NCI-H2081 treated with DMSO at 0.1 percent for 48 hours (cell line): Measurements from ENCODE around the gene RAB24.

Source experiments
- DNase-seq: peaks from one replicate; lab custom pipeline; 2025; lab: John Stamatoyannopoulos, UW

The RAB24 gene

DNA sequence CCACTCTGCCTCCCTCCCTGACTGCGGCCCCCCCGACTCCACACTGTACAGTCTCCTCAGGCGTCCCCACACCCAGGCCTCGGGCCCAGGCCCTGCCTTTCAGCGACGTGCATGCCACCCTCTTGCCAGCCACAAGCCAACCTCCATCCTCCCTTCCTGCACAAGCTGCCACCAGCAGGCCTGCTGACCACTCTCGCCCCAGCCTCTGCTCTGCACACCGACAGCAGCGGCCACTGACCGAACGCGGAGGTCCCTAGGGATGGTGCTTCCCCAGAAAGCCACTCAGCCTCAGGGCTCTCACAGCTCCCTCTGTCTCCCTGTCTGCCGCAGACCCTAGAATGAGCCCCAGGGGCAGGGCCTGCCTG lies 29.4 kb upstream of the RAB24 start:
- no peak for DNase-seq

DNA sequence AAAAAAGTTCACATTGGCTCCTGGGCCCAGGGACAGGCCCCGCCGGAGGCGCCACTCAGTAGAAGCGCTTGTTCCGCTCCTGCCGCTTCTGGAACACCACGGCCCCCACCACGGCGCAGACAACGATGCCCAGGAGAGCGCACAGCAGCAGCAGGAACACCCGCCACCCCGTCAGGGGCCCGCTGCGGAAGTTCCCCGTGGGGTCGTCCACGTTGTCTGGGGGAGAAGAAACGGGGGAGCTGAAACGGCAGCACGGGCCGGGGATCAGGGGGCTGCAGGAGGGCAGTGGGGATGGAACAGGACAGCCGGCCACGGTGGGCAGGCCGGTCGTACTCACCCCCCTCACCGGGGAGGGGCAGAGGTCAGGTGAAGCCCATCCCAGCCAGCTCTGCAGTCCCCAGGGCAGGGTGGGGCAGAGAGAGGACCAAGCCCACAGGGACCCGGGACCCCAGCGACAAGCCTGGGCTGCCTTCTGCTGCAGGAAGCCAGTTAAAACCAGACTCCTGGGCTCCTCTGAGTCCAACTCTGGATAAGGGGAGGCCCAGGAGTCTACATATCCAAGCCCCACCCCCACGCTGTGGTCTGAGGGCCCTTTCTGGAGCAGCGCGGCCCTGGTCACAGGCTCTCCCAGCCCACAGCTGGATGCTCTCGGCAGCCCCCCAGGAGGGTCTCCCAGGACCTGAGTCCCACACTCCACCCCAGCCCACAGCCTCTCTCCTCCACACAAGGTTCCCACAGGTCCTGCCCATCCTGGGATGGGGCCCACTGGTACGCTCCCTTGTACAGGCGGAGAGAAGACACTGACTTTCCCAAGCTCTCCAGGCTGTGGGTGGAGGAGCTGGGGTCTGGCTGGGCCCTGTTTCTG lies 28.7 kb upstream of the RAB24 start:
- no peak for DNase-seq

DNA sequence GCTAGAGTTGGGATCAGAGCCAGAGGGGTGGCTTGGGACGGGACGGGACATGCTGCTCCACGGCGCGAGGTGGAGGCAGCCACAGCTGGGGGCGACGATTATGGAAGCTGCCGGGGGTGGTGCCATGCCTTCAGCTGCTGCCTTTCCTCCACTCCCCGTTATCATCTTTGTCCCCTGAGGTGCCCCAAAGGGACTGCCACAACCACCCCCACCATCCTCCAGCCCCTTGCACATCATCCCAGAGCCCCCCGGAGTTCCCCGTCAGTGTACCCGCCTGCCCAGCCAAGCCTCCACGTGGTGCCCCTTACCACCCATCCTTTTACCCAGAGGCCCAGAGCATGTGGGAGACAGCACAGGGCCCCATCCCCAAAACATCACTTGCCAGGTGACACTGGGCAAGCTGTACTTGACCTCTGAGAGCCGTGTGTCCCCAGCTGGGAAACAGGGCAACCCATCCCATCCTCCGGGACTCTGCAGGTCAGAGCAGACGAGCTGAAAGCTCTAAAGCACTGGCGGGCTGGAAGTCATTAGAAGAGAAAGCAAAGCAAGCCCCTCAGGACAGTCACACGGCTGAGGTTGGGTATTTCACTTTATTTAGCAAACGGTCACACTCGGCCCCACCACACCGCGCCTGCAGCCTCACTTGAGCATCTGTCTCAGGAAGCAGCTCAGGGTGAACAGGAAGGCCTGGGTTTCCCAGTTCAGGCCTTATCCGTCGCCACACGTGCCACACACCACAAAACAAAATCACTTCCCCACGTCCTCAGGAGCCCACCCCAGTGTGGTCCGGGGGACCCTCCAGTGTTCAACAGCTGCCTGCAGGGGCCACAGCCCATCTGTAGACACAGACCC lies 27.7 kb upstream of the RAB24 start:
- no peak for DNase-seq

DNA sequence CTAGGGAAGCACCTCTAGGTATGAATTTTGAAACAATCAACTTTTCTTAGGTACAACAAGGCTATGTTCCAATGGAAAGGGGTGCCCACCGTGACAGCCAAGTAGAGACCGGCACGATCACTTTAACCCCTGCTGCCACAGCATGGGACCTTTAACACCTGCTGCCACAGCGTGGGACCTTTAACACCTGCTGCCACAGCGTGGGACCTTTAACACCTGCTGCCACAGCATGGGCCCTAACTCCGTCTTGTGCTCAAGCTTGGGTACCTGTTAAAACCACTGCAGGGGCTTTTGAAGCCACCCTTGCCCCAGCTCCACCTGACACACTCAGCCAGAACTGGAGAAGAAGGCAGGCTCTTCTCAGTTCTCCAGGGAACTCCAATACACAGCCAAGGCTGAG lies 26.4 kb upstream of the RAB24 start:
- DNase-seq: no peak

DNA sequence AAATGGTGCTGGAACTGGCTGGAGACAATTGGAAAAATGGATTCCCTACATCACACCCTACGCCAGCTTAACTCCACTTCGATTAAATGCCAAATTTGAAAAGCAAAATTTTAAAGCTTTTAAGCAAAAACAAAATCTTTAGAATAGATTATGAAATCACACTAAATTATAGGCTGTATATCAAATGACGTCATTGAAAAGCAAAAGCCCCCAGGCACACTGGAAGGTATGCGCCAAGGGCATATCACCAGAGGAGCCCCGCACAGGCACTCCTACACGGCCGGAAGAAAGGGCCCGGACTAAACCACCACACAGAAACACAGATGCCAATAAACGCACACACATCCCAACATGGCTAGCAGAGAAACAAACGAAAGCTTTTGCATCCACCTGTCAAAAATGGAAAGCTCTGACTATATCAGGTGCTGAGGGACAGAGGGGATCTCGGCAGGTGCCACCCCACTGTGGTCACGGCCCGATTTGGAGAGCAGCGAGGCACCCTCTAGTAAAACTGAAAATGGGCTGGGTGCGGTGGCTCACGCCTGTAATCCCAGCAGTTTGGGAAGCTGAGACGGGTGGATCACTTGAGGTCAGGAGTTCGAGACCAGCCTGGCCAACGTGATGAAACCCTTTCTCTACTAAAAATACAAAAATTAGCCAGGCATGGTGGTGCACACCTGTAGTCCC lies 25.2 kb upstream of the RAB24 start:
- no peak for DNase-seq

DNA sequence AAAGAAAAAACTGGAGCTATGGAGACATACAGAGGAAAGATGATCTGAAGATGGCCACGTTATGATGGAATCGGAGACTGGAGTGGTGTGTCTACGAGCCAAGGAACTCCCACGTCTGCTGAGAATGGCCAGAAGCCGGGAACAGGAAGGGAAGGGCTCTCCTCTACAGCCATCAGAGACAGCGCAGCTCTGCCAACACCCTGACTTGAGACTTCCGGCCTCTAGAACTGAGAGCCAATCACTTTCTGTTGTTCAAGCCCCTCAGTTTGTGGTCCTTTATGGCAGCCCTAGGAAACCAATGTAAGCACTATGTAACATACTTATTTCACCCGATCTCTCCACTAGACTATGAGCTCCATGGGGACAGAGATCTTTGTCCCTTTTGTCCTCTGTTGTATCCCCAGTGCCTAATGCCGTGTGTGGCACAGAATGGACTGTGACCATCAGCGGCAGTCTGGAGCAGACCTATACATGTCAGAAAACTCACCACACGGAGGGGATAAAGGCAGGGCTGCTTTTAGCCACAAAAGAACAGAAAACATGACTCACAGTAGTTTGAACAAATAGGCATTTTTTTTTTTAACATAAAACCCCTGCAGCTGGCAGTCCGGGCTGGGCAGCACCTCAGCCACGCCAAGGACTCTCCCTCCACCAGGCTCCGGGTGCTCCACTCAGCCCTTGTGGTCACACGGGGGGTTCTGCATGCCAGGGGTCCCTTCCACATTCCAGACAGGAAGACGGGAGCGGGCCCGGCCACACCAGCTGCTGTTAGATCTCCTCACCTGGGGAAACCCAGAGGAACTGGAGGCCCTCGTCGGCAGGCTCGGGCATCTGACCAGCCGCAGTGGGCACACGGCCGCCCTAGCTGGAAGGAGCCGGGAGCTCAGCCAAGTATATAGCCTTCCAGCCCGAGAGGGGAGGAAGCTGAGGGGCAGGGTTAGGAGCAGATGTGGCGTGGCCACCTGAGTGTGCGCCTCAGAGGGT lies 24.3 kb upstream of the RAB24 start:
- no peak for DNase-seq

DNA sequence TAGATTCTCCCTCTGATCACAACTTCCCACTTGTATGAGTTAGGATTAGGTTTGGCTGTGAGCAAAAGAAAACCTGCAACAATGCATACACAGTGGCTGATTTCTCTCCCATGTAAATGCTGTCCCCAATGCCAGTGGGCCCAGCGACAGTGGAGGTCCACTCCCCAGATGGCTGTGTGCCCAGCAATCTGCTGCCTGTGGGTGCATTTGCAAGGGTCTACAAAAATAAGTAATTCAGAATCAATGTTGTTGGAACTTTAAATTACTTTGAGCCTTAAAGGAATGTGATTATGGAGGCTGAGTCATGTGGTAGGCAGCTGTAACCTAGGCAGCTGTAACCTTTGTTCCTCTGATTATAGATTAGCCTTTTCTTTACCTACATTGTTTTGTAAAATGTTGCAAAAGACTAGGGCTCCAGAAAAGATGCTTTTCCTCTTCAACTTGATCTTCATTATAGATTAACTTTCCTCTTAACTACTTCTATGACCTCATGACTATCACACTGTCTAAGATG lies 22.4 kb upstream of the RAB24 start:
- DNase-seq: no peak

DNA sequence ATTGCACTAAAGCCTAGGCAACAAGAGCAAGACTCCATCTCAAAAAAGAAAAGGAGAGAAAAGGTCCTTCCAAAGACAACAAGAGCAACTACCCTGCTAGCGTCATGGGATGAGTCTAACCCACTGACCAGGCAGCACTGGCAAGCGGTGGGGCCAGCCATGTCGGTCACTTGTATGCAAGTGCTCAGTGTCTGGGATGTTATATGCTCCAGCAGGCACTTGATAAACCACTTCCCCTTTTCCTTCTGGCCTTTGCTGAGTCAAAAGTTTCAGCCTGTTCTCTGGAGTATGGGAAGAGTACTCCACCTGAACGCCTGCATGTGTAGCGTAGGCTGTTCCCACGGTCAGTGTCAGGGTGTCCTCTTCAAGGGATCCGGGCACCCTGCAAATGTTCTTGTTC lies 17.4 kb upstream of the RAB24 start:
- no peak for DNase-seq

DNA sequence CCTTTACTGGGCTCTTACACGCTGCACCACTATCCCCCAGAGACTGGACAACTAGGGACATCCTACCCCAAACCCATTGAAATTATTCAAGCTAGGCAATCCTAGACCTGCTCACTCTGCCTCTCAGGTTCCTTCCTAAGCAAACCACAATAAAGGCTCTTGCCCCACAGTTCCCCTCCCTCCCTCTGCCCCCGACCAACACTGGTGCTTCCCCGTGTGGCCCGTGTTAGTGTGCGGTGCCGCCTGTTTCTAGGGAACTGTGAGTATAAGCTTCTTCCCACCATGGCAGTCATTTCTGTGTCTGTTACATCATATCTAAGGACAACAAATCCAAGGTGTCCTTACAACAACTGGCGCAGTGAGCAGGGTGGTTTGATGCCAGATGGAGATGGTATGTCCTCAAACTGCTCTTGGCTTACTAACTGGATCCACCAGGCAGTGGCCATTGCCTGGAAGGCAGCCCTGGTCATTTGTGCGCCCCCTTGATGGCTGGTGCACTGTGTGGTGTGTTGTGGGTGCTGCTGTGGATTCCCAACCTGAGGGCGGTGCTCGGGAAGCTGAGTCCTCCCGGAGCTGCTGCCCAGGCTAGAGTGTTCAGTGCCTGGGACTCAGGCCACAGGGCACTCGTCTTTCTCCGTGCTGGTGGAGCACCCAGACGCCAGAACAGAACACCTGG lies 16.5 kb upstream of the RAB24 start:
- no peak for DNase-seq

DNA sequence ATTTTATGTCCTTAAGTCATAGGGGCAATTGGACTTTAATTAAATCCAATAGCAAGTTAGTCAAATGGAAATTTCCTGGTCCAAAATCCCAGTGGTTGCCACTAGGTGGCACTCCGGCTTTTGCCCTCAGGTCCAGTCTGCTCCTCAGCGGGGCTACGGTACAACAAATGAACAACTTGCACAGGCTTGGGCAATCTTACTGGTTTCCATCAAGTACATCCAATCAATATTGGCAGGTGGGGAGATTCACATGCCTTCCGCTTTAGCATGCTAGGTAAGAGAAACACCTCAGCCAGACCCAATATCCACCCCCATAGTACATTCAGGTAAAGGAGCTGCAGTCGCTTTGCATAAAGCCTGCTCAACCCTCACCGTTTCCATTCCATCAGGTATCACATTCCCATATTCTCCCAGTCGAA lies 14.4 kb upstream of the RAB24 start:
- DNase-seq: peak; percentile 17

DNA sequence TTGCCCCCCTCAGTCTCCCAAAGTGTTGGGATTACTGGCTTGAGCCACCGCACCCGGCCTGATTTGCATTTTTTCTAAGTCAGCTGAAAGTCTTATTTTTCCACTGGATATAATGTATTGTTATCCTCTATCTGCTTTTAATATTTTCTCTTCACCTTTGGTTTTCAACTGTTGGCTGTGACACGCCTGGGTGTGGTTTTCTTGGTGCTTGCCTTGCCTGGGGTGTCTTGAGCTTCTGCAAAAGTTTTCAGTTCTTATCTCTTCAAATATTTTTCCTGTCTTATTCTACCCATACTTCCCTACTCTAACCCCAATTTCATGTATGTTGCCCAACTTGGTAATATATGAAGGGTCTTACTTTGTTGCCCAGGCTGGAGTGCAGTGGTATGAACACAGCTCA lies 12.5 kb upstream of the RAB24 start:
- no peak for DNase-seq

DNA sequence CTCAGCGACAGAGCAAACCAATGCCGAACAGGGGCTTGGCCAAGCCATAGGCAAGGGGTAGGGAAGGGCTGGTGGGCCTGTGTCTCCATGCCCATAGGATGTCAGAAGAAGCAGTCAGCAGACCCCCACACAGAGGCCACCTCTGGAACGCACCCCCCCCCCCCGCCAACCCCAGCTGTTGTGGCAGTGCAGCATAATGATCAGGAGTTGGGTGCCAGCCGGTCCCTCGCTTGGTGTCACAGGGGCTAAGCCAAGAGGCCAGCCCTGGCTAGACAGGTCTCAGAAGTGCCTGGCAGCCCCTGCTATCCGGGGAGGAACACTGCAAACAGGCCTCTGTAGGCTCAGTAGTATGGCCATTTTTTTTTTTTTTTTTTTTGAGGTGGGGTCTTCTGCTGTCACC lies 11.9 kb upstream of the RAB24 start:
- no peak for DNase-seq

DNA sequence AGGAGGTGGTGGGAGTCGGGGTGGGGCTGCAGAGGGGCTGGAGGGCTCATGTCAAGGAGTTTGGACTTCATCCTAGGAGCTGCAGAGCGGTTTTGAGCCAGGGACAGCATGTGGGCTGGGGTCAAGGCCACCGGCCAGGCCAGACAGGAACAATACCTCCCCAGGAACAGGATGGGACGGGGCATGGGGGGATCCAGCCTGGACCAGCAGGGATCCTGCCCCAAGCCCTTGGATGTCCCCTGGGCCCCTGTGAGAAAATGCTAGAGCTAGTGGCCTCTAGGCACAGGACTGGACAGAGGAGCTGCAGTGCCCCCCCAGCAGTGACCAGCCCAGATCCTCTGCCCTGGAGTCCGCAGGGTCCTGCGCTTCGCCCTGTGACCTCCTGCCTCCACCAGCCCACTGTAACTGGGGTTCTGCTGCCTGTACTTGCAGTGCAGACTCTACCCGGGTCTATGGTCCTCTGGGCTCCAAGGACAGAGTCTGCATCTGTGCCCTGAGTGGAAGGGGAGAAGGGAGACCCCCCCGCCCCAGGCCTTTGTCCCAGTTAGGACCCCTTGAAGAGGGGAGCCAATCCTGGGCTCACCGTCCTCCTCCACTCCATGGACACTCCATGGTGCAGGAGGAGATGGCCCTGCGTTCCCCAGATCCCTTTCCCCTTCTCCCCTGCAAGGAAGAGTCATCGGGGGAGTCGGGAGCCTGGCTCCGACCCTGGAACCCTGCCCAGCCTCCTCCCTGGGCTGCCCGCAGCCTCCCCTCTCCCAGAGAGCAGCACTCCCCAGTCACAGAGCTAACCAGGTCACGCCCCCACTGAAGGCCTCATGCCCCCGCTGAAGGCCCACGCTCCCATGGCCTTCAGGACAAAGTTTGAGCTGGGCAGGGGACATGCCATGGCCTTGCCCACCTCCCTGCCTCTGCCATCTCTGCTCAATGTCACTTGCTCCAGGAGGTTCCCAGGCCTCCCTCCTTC lies 11.1 kb upstream of the RAB24 start:
- no peak for DNase-seq

DNA sequence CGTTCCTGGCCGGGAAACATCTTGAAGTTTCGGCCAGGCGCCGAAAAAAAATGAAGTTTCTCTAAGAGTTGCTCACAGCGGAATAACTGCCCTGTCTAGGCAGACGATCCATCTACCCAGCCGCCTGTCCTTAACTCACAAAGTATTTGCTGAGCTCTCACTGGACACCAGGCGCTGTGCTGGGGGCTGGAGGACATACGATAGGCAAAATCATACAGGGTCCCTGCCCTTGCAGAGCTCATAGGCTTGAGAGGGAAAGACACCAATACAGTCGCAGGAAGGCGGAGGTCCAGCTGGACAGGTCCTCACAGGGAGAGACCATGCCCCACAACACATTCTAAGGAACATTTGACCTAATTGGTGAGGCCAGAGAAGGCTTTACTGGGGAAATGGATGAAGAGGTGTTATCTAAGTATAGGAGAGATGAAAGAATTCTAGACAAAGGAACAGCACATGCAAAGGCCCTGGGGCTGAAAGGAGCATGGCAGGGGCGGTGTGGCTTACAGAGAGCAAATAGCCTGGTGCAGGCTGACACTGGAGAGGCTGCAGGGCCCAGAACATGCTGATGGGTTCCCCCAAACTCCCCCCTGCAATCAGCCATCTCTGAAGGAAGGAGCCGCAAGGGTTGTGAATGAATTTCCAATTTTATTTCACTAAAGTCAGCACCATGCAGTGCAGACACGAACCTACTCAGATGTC lies 10.2 kb upstream of the RAB24 start:
- no peak for DNase-seq

DNA sequence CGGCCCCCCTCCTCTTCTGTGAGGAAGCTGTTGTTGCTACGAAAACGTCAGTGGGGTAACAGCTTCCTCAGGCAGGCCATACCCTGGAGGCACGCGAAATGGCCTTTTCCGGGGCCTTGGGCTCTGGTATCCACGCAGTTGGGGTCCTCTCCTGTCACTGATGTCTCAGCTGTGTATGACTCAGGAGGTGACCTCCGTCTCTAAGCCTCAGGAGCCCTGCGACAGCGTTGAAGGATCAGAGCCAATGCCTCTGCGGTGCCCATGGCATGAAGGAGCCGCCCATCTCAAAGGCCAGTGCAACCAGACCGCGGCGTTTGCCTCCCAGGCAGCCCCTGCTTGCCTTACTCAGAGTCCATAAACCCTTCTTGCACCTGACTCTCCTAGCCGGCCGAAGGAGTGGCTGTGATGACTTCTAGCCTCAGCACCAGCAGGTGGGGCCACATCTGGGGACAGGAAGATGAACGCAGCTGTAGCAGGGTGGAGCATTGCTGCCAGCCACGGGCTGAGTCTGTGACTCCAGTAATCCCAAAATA lies 9.2 kb upstream of the RAB24 start:
- no peak for DNase-seq

DNA sequence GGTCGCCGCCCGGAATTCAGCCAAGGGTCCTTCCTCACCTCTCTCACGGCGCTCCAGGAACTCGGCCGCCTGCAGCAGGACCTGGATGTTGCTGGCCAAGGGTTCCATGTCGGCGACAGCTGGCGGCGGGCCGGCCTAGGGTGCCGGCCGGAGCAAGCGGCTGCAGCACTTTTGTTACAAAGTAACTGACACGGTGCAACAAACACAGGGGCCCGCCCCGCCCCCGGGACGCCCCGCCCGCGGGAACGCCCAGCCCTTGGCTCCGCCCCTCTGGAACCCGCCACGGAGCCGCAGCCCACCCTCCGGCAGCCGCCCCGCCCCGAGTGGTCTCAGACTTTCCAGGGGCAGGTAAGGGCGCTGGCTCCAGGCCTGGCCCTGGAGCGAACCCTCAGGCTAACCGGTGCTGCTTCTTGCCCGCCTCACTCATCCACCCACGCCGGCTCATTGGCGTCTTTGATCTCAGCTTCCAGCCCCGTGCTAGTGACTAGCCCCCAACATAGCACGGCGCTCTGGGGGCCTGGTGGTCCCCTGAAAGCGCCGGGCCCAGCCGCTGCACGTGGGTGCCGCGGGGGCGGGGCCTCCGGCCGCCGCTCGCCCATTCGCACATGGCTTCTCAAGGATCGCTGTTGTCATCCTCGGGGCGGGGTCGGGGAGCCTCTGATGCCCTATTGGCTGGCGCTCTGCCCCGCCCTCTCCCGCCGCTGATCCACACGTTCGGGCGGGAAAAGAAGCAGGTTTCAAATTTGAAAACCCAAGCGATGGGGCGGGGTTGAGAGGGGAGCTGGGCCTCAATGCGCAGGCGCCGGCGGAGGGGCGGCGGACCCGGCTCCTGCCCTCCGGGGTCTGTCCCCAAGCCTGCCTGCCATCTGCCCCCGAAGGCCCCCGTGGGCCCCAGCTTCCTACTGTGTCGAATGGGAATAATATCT lies 8.5 kb upstream of the RAB24 start, which contains the start of gene MXD3:
Gene MXD3 (minus strand): TSS at position 176 of the 926 bp plus-strand sequence. CDS start 68 bp downstream, at position 108.
- peak; percentile 91 for DNase-seq

DNA sequence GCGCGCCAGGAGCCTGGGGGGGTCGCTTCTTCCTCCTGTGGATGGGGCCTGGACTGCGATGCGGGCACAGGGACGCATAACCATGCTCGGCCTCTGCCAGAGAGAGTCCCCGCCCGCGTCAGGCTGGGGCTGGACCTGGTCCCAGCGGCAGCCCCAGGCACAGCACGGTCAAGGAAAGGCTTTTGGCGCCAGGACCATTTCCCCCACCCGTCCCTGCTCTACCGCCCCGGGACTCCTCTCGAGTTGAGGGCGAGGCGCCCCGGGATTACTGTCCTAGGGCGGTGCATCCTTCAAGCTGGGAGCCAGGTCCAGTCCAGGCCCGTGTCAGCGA lies 7.8 kb upstream of the RAB24 start:
- no peak for DNase-seq
